SH-SY5Y (cell line): Measurements from ENCODE around the gene MAFB.

ENCODE experiments used
- GATA2 ChIP-seq: IDR thresholded peaks from 2 replicates; pipeline ENCODE4 v1.6.1; 2011; ENCODE audit warnings: mild to moderate bottlenecking, low read depth, low read length
- GATA3 ChIP-seq: IDR thresholded peaks from 2 replicates; pipeline ENCODE4 v1.6.1; 2011; ENCODE audit warnings: low read depth, mild to moderate bottlenecking, low read length, moderate library complexity

The MAFB gene

DNA sequence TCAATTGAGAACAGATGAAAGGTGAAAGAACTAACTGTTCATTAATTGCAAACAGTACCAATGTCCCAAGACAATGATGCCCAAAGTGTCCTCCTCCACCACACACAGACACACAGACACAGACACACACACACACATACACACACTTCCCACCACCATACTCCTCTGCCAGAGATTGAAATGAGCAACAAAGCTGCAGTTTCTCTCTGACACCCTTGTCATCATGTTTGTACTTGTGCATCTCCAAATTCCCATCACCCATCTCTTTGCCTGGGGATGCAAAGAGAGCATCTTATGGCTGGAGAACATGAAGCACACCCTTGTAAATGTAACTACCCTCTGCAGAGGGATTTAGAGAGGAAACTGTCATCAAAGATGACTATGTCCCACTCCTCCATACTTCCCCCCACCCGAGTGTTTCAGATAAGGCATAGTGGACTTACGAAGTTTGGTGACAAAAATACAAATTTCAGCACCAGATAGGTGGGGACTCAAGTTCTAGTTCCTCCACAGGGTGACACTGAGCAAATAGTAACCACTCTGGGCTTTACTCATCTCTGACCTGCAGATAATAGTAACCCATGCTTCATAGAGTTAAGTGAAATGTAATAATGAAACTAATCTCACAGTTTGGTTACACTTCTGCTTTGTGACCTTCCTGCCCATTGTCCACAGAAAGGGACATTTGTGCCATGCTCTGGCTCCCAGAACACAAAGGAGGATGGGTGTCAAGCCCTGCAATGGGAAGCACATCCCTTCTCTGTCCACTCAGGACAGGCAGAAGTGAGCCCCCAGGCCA lies 8.7 kb downstream of the MAFB start:
- no peak for TF ChIP-seq GATA3
- no peak for TF ChIP-seq GATA2

DNA sequence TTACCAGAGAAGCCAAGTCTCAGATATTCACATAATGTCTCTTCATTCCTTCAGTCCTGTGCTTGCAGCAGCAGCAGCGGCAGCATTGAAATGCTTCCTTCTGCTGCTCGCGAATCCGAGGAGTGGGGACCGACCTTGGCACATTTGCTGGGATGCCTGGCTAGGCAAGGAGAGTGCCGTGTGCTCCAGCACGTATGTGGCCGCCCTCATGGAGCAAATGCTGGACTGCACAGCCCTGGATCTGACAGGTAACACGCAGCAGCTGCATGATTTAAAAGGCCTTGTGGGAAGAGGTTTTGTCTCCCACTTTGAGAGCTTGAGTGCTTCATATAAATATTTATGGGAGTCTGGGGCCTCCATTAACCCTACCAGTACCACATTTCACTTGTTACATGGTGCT lies 9.9 kb downstream of the MAFB start:
- TF ChIP-seq GATA3 = no peak
- TF ChIP-seq GATA2 = no peak

- no peak for TF ChIP-seq GATA2
- no peak for TF ChIP-seq GATA3
These were observed 10.7 kb downstream of the MAFB start for GRCh38 chr20:40678286-40678875.

- no peak for TF ChIP-seq GATA2
- 0 out of 2 replicates have a peak, but pooled peaks have one; percentile 31 for TF ChIP-seq GATA3
These were observed 11.6 kb downstream of the MAFB start for GRCh38 chr20:40677343-40677924.

- TF ChIP-seq GATA2 (no peak), GATA3 (no peak)
These were observed 12.4 kb downstream of the MAFB start for GRCh38 chr20:40676491-40677269.

GRCh38 chr20:40675599-40676221 lies 13.3 kb downstream of the MAFB start:
- TF ChIP-seq GATA2 (no peak), GATA3 (no peak)

GRCh38 chr20:40673442-40673841 lies 15.6 kb downstream of the MAFB start:
- TF ChIP-seq GATA2 = no peak
- no peak for TF ChIP-seq GATA3

DNA sequence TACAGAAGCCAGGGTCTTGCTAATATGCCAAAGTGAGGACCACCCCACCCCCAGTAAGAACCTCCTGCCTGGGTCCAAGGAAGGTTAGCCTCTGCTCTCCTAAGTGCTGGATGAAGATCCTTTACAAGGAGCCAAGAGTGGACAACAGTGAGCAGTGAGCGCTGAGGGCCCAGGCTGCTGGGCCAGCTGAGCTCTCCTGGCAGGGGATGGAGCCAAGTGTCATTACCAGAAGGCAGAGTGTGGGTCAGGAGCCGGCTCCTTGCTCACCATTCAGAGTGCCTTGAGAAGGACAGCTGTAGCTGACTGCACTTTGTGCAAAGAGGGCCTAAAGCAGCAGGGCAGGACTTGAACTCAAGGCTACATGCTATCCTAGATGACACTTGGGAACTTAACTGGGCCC lies 16.9 kb downstream of the MAFB start:
- TF ChIP-seq GATA3 (no peak), GATA2 (no peak)

DNA sequence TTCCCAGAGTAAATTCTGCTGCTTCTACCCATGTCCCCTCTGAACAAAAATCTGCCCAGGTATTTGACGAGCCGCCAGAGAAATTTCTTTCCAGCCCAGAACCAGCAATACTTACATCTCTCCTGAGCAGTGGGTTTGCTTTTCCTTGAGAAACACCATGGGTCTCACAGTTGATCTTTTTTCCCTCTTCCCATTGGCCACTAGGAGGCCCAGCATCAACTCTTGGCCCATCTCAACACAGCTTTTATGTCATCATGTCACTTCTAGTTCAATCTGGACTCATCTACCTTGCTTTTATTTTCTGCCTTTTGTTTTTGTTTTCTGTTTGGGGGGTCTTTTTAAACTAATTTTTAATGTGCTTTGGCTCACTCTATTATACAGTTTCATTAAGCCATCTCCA lies 18.8 kb downstream of the MAFB start:
- no peak for TF ChIP-seq GATA2
- no peak for TF ChIP-seq GATA3

GRCh38 chr20:40669692-40670091 lies 19.3 kb downstream of the MAFB start:
- no peak for TF ChIP-seq GATA3
- TF ChIP-seq GATA2 = no peak

DNA sequence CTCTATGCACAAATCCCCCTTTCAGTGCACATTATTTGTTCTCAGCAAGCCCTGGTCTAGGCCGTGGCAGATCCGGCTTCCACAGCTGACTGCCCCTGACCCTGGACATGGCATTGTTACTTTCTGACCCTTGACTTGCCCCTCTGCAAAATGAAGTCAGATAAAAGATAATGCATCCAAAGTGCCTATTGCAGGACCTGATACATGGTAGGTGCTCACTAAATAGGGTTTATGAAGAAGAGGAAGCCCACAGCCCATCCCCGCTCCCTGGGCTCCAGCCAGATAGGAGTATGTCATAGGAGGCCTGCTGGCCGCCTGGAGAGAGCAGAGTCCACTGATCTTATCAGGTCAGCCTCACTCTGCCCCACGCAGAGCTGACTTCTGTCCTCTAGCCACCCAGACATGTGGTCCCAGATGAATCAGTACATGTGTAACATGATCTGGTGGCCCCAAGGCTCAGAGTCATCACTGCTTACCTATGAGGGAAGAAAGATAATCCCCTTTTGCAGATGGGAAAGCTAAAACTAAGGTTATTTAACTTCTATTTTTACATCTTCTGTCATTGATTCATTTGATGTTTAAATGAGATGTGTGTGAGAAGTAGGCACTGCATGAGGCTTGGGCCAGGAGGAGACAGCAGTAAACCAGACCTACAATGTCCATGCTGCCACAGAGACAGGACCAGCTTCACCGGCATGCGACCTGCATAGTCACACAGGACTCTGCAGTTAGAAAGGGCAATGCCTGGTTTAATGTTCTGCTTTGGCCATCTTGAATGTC lies 20.4 kb downstream of the MAFB start:
- peak; percentile 87 for TF ChIP-seq GATA2
- no peak for TF ChIP-seq GATA3

GRCh38 chr20:40667503-40667902 lies 21.5 kb downstream of the MAFB start:
- TF ChIP-seq GATA3 (no peak), GATA2 (no peak)

GRCh38 chr20:40666336-40666735 lies 22.7 kb downstream of the MAFB start:
- no peak for TF ChIP-seq GATA3

DNA sequence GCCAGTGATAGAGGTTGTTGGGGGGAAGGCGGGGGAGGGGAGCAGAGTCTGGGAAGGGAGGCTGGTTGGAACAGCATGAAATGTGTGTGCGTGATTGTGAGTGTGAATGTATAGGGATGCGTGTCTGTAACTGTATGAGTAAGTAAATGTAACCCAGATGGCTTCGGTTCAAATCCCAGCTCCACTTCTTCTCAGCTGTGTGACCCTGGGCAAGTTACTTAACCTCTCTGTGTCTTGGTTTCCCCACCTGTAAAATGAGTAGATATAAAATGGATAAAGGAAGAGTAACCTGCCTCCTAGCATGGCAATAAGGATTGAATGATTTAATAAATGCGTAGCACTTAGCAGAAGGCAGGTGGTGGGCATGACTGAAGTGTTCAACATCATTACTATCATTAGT lies 24.1 kb downstream of the MAFB start:
- TF ChIP-seq GATA2 = no peak
- TF ChIP-seq GATA3 = no peak
